GM12878 (cell line): ENCODE data around the gene ANKRD34A. TPM values are rescaled to one million over a fixed set of nuclear protein-coding genes. Genes with fewer than 3 reads are reported as not detected.

Source experiments
- ATF3 ChIP-seq: IDR thresholded peaks from 2 replicates; pipeline ENCODE4 v1.6.1; 2011; ENCODE audit warnings: low read depth, mild to moderate bottlenecking, low read length, moderate library complexity, borderline replicate concordance; ENCODE audit errors: extremely low read depth
- E2F8 ChIP-seq: fragments of 450-650 bp; IDR thresholded peaks from 2 replicates; pipeline ENCODE4 v1.6.1; 2018; ENCODE audit warnings: mild to moderate bottlenecking, low read depth, moderate library complexity; ENCODE audit not compliant: partially characterized antibody
- HDGF ChIP-seq: fragments of 450-650 bp; IDR thresholded peaks from 2 replicates; pipeline ENCODE4 v1.6.1; 2016; ENCODE audit warnings: antibody characterized with exemption
- NFIC ChIP-seq: IDR thresholded peaks from 2 replicates; pipeline ENCODE4 v1.6.1; 2012; ENCODE audit warnings: low read depth, mild to moderate bottlenecking, inconsistent platforms, low read length, moderate library complexity
- POLR2AphosphoS5 ChIP-seq: IDR thresholded peaks from 2 replicates; pipeline ENCODE4 v1.6.1; 2011; ENCODE audit warnings: mild to moderate bottlenecking, low read length, inconsistent platforms
- ZNF24 ChIP-seq: fragments of 450-650 bp; IDR thresholded peaks from 2 replicates; pipeline ENCODE4 v1.6.1; 2017; ENCODE audit warnings: antibody characterized with exemption, mild to moderate bottlenecking
- ZNF592 ChIP-seq: fragments of 450-650 bp; IDR thresholded peaks from 2 replicates; pipeline ENCODE4 v1.6.1; 2017; ENCODE audit warnings: mild to moderate bottlenecking, moderate library complexity
- polyA plus RNA-seq, 11 experiments: library from polyadenylated mRNA; depleted of rRNA in 4 of 11; unstranded in 6 of 11; stranded (reverse) in 5 of 11; fragments of >200 nt; fragmentation: Nextera tagmentation in 4 of 11; fragmentation: Illumina TruSeq in 1 of 11; extraction: Ambion mirVana in 4 of 11; extraction: Trizol in 1 of 11; gene quantifications; 1 replicate in 1 of 11; 2 replicates in 10 of 11; pipeline versions ENCODE4 v1.2.1 to v1.2.3, GENCODE V29; 2011 to 2016; ENCODE audit warnings: inconsistent platforms in 2 of 11, missing spikeins in 2 of 11, low read depth in 1 of 11
- total RNA-seq, 4 experiments: library from RNA; depleted of rRNA in 3 of 4; stranded (reverse); fragments of >200 nt in 3 of 4; fragmentation: Illumina TruSeq in 1 of 4; extraction: Trizol in 1 of 4; gene quantifications; 2 replicates each; pipeline versions ENCODE4 v1.2.1 to v1.2.3, GENCODE V29; 2013 to 2021

ANKRD34A gene
- total and polyA plus RNA-seq, 10 of the 15 experiments (the other 5 are each of a cell fraction or from before 2014, with no cell fraction given): 0.40 to 3.5 (median 1.6) TPM

- no peak for TF ChIP-seq ZNF592
- TF ChIP-seq E2F8: no peak
- TF ChIP-seq ZNF24: no peak
- no peak for TF ChIP-seq HDGF
- TF ChIP-seq ATF3: no peak
- TF ChIP-seq POLR2AphosphoS5: peak; percentile 64; the same call in 1 of the 2 replicates
- peak; percentile 58; the same call in 1 of the 2 replicates for TF ChIP-seq NFIC
Measured at GRCh38 chr1:145979746-145980456, 15.5 kb upstream of the ANKRD34A start (continued).
